Measurements from ENCODE around the gene MBNL2. TPM values are rescaled to one million over a fixed set of nuclear protein-coding genes. Genes with fewer than 3 reads are reported as not detected.

The MBNL2 gene
- polyA plus RNA-seq, 4 donors, result 12.1 to 31.2 (median 13.2) TPM

DNA sequence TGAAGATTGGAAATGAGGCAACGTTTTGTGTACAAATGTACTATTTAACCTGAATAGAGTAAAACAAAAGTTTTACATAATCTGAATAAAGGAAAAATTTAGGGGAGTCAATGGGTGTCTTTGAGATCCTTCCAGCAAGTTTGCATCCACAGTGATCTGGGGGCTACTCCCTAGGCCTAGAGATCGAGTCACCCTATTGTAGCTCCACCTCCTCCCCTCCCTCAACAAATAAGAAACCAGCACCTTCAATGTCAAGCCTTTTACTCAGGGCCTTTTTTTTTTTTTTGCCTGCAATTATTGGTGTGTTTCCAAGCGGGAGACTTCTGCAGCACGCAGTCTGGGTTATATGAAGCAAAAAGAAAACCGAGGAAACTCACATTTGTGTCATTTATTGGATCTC lies 195.6 kb downstream of the MBNL2 start:
- Histone ChIP-seq H3K27me3 (ENCODE audit: control insufficient read depth in 3 of 3, insufficient read depth in 3 of 3, low read length in 3 of 3) (no peaks in the 10 kb centered on the region), H3K27ac (ENCODE audit: low read depth in 1 of 3, low read length in 2 of 3) (no peak overlapping the region), H3K4me3 (ENCODE audit: low read depth in 1 of 3, low read length in 3 of 3) (no peak overlapping the region), H3K36me3 (ENCODE audit: control insufficient read depth in 3 of 3, insufficient read depth in 2 of 3, low read depth in 1 of 3, low read length in 3 of 3) (no peaks in the 10 kb centered on the region), H3K9me3 (ENCODE audit: control insufficient read depth in 2 of 2, insufficient read depth in 1 of 2, low read depth in 1 of 2, low read length in 1 of 2) (no peaks in the 10 kb centered on the region), H3K4me1 (ENCODE audit: control insufficient read depth in 3 of 3, insufficient read depth in 2 of 3, low read depth in 1 of 3, low read length in 2 of 3) (no peaks in the 10 kb centered on the region)
- DNase-seq, result no peak
- WGBS, 3 donors, result 60 to 76% (median 71%) methylated on average over 5 of the region's 5 CpGs
- FAIRE-seq, result no peak

DNA sequence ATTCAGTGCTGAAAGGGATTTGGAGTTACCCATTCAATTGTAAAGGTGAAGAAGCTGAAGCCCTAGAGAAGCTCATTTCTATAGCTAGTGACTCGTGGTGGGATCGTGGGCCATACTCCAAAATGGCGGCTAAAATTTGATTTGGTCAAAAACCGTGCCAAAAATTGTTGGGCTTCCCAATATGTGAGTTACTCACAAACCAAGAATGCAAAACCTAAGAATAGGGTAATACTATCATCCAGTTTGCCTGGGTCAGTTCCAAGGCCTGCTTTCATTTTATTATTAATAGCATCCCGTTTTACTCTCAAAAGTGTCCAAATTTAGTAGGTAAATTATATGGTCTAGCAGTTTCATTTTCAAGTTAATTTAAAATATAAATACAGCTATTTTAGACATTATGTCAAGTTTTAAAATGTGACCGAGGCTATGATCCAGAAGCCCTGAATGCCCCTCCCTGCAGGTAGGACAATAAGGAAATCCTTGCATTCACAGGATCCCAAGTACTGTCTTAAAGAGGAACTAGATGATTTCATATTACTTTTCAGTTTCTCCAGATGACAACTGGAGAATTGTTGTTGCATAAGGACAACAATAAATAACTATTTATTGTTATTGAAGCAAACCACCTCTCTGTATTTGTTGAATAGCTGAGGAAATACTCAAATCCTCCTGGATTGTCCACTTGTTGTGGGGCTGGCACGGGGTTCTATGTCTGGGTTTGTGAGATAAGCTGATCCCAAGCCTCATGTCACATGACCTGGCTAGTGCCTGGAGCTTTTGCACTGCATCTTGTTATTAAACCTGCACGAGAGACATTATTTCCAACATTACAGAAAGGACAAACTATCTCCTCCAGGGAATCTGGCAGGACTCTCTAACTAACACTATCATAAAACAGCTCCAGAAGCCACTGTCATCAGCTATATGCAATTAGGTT lies 200.3 kb downstream of the MBNL2 start:
- Histone ChIP-seq H3K27ac (ENCODE audit: low read depth in 1 of 3, low read length in 2 of 3) (no peak overlapping the region), H3K4me1 (ENCODE audit: control insufficient read depth in 3 of 3, insufficient read depth in 2 of 3, low read depth in 1 of 3, low read length in 2 of 3) (no peaks in the 10 kb centered on the region), H3K36me3 (ENCODE audit: control insufficient read depth in 3 of 3, insufficient read depth in 2 of 3, low read depth in 1 of 3, low read length in 3 of 3) (no peaks in the 10 kb centered on the region), H3K9me3 (ENCODE audit: control insufficient read depth in 2 of 2, insufficient read depth in 1 of 2, low read depth in 1 of 2, low read length in 1 of 2) (no peaks in the 10 kb centered on the region), H3K4me3 (ENCODE audit: low read depth in 1 of 3, low read length in 3 of 3) (no peak overlapping the region), H3K27me3 (ENCODE audit: control insufficient read depth in 3 of 3, insufficient read depth in 3 of 3, low read length in 3 of 3) (no peaks in the 10 kb centered on the region)
- WGBS, 3 donors, result 75 to 84% (median 80%) methylated on average over 8 of the region's 8 CpGs
- FAIRE-seq, result no peak
- no peak for DNase-seq

DNA sequence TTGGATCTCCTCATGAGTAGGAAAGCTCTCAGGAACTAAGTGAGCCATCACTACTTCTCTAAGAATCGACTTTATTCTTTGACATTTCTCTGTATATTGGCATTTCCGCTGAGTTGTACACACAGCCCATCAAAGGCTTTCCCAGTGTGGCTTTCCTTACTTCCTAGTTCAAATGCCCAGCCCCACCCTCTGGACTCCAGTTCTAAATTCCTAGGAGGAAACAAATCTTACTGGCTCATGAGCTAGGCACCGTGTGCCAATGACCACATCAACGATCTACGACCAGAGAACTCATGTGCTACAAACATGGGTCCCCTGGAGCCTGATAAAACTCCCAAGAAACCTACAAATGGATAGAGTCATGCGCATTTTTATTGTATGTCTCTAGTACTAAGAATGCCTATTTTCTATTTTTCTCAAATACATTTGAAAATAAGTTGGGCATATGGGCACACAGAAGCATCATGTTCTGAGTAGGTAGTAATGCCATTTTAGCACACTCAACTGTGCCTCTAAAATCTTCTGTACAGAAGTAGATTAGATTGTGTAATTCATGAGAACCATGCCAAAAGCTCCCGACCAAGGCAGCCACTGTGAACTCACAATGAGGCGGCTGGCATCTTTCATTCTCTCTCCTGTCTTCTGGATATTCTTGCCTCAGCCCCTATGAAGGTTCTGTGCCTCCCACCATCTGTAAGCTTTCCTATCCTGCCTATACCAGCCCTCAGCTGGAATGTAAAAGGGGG lies 201.3 kb downstream of the MBNL2 start:
- Histone ChIP-seq H3K27ac (ENCODE audit: low read depth in 1 of 3, low read length in 2 of 3) (no peak overlapping the region), H3K4me3 (ENCODE audit: low read depth in 1 of 3, low read length in 3 of 3) (no peak overlapping the region), H3K4me1 (ENCODE audit: control insufficient read depth in 3 of 3, insufficient read depth in 2 of 3, low read depth in 1 of 3, low read length in 2 of 3) (no peaks in the 10 kb centered on the region), H3K36me3 (ENCODE audit: control insufficient read depth in 3 of 3, insufficient read depth in 2 of 3, low read depth in 1 of 3, low read length in 3 of 3) (no peaks in the 10 kb centered on the region), H3K9me3 (ENCODE audit: control insufficient read depth in 2 of 2, insufficient read depth in 1 of 2, low read depth in 1 of 2, low read length in 1 of 2) (no peaks in the 10 kb centered on the region), H3K27me3 (ENCODE audit: control insufficient read depth in 3 of 3, insufficient read depth in 3 of 3, low read length in 3 of 3) (no peaks in the 10 kb centered on the region)
- FAIRE-seq (no peak), DNase-seq (no peak)
- 81 to 87% (median 86%) methylated on average over 8 of the region's 8 CpGs for WGBS, 3 donors

DNA sequence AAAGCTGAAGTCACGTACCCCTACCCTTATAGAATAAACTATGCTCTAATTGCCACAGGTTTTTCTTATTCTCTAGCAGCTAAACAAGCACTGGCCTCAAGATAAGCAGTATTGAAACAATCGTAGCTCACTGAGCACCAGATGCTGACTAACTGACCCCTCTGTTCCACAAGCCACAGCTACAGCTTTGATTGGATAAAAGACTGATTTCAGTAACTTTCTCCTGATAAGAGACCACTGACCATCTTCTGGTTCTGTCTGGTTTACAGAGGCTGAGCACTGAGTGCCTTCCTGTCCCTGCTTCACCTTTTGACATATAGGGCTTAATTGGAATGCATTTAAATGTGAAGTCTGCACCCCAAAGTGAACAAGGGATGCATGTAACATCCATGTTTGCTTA lies 203.5 kb downstream of the MBNL2 start:
- H3K4me3 ChIP-seq (ENCODE audit: low read depth in 1 of 3, low read length in 3 of 3), result no peak overlapping the region
- FAIRE-seq (no peak), DNase-seq (no peak)
- peaks cover 0 to 5% (median 0%) of the 10 kb centered on the region in 3 donors for H3K4me1 ChIP-seq (ENCODE audit: control insufficient read depth in 3 of 3, insufficient read depth in 2 of 3, low read depth in 1 of 3, low read length in 2 of 3)
- H3K36me3 ChIP-seq (ENCODE audit: control insufficient read depth in 3 of 3, insufficient read depth in 2 of 3, low read depth in 1 of 3, low read length in 3 of 3), result no peaks in the 10 kb centered on the region
- H3K27ac ChIP-seq (ENCODE audit: low read depth in 1 of 3, low read length in 2 of 3), result no peak overlapping the region
- 71 to 85% (median 80%) methylated on average over 2 of the region's 2 CpGs for WGBS, 3 donors
- H3K9me3 ChIP-seq (ENCODE audit: control insufficient read depth in 2 of 2, insufficient read depth in 1 of 2, low read depth in 1 of 2, low read length in 1 of 2), result no peaks in the 10 kb centered on the region
- no peaks in the 10 kb centered on the region for H3K27me3 ChIP-seq (ENCODE audit: control insufficient read depth in 3 of 3, insufficient read depth in 3 of 3, low read length in 3 of 3)

DNA sequence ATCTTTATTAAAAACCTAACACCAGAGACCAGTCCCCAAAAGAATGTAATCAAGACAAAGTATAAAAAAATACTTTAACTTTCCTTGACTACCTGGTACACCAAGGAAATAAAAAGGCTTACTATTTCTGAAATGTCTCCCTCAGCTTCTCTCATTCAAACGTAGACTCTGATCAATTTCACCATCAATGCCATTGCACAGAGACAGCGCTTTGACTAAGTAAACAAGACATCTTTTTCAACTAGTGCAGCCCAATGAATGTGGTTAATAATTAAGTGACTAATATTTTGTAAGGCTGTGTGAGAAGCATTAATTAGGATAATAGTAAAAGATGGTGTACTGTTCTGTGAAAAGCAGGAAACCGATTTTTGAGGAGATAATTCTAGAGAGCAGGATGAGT lies 204.6 kb downstream of the MBNL2 start:
- Histone ChIP-seq H3K9me3 (ENCODE audit: control insufficient read depth in 2 of 2, insufficient read depth in 1 of 2, low read depth in 1 of 2, low read length in 1 of 2) (no peaks in the 10 kb centered on the region), H3K27ac (ENCODE audit: low read depth in 1 of 3, low read length in 2 of 3) (no peak overlapping the region), H3K4me3 (ENCODE audit: low read depth in 1 of 3, low read length in 3 of 3) (no peak overlapping the region), H3K27me3 (ENCODE audit: control insufficient read depth in 3 of 3, insufficient read depth in 3 of 3, low read length in 3 of 3) (no peaks in the 10 kb centered on the region), H3K36me3 (ENCODE audit: control insufficient read depth in 3 of 3, insufficient read depth in 2 of 3, low read depth in 1 of 3, low read length in 3 of 3) (no peaks in the 10 kb centered on the region), H3K4me1 (ENCODE audit: control insufficient read depth in 3 of 3, insufficient read depth in 2 of 3, low read depth in 1 of 3, low read length in 2 of 3) (peaks cover 0 to 14% (median 0%) of the 10 kb centered on the region in 3 donors)
- DNase-seq (no peak), FAIRE-seq (no peak)
- WGBS, 3 donors, result 62 to 83% (median 67%) methylated on average over 3 of the region's 3 CpGs

DNA sequence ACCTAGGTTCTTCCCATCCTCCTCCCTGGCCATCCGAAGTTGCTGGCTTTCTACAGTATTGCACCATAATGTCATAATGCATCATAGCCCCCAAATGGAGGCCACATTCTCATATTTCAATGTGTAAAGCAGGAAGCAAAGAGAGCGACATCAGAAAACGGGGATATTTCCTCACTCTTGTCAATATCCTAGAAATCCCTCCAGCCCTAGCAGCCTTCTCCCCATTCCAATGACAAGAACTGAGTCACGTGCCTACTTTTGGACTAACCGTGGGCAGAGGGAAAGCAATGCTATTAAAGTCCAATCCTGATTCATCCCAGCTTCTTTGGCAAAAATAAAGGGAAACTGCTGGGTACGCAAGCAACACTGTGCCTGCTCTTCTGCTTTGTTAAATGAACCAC lies 207.5 kb downstream of the MBNL2 start:
- Histone ChIP-seq H3K36me3 (ENCODE audit: control insufficient read depth in 3 of 3, insufficient read depth in 2 of 3, low read depth in 1 of 3, low read length in 3 of 3) (no peaks in the 10 kb centered on the region), H3K27ac (ENCODE audit: low read depth in 1 of 3, low read length in 2 of 3) (peak overlapping the region in 1 of 3 donors; percentile 40), H3K4me1 (ENCODE audit: control insufficient read depth in 3 of 3, insufficient read depth in 2 of 3, low read depth in 1 of 3, low read length in 2 of 3) (peaks cover 0 to 19% (median 0%) of the 10 kb centered on the region in 3 donors), H3K27me3 (ENCODE audit: control insufficient read depth in 3 of 3, insufficient read depth in 3 of 3, low read length in 3 of 3) (no peaks in the 10 kb centered on the region), H3K4me3 (ENCODE audit: low read depth in 1 of 3, low read length in 3 of 3) (no peak overlapping the region), H3K9me3 (ENCODE audit: control insufficient read depth in 2 of 2, insufficient read depth in 1 of 2, low read depth in 1 of 2, low read length in 1 of 2) (no peaks in the 10 kb centered on the region)
- 65 to 84% (median 77%) methylated on average over 6 of the region's 6 CpGs for WGBS, 3 donors
- no peak for DNase-seq
- FAIRE-seq, result no peak

DNA sequence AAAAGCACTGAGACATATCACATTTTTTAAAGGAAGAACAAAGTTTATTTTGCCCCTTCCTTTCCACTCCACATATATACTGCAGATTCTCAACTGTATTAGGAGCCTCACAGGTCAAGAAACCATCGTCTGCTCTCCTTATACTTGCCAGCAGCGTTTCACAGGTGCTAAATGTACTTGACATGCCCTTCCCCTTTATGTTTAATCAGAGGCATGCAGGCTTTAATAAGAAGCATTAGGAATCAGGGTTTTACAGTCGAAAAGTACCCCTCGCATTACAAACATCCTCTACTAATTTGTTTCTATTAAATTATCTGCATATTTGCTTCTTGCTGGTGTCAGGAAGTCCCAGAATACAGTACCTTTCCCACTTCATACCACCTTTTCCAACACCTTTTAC lies 208.2 kb downstream of the MBNL2 start:
- no peak for FAIRE-seq
- Histone ChIP-seq H3K27ac (ENCODE audit: low read depth in 1 of 3, low read length in 2 of 3) (no peak overlapping the region), H3K36me3 (ENCODE audit: control insufficient read depth in 3 of 3, insufficient read depth in 2 of 3, low read depth in 1 of 3, low read length in 3 of 3) (no peaks in the 10 kb centered on the region), H3K27me3 (ENCODE audit: control insufficient read depth in 3 of 3, insufficient read depth in 3 of 3, low read length in 3 of 3) (no peaks in the 10 kb centered on the region), H3K4me1 (ENCODE audit: control insufficient read depth in 3 of 3, insufficient read depth in 2 of 3, low read depth in 1 of 3, low read length in 2 of 3) (peaks cover 0 to 19% (median 0%) of the 10 kb centered on the region in 3 donors), H3K9me3 (ENCODE audit: control insufficient read depth in 2 of 2, insufficient read depth in 1 of 2, low read depth in 1 of 2, low read length in 1 of 2) (no peaks in the 10 kb centered on the region), H3K4me3 (ENCODE audit: low read depth in 1 of 3, low read length in 3 of 3) (no peak overlapping the region)
- DNase-seq, result no peak
- 70 to 84% (median 79%) methylated on average over 4 of the region's 4 CpGs for WGBS, 3 donors

DNA sequence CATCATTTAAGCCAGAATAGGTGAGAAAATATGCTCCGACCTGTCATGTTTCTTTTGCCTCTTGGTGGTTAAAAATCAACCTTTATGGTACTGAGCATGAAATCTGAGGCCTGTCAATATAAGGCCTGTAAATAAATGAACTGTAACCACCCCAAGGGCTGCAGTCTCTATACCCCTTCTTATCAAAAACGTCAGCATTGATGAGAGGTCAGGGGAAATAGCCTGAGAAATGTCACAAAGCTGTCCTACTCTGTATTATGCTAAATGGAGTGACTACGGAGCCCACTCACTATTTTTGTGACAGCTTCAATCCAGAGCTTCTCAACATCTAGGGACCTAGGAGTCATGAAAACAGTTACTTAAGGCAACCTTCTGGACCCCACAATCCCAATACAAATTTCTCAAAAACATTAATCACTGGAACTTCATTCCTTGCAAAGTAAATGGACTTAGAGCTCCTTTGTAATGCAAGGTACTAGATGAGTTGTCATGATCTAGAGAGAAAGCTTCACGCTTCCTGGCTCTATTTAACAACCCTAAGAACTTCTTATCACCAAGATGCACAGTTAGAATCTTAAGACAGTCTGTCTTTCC lies 209.1 kb downstream of the MBNL2 start:
- FAIRE-seq (no peak), DNase-seq (peak in 1 of 2 donors; percentile 54)
- H3K4me1 ChIP-seq (ENCODE audit: control insufficient read depth in 3 of 3, insufficient read depth in 2 of 3, low read depth in 1 of 3, low read length in 2 of 3), result peaks cover 0 to 23% (median 0%) of the 10 kb centered on the region in 3 donors
- 55 to 71% (median 63%) methylated on average over 4 of the region's 4 CpGs for WGBS, 3 donors
- H3K27me3 ChIP-seq (ENCODE audit: control insufficient read depth in 3 of 3, insufficient read depth in 3 of 3, low read length in 3 of 3), result no peaks in the 10 kb centered on the region
- peak overlapping the region in 1 of 3 donors; percentile 47 for H3K27ac ChIP-seq (ENCODE audit: low read depth in 1 of 3, low read length in 2 of 3)
- no peak overlapping the region for H3K4me3 ChIP-seq (ENCODE audit: low read depth in 1 of 3, low read length in 3 of 3)
- H3K9me3 ChIP-seq (ENCODE audit: control insufficient read depth in 2 of 2, insufficient read depth in 1 of 2, low read depth in 1 of 2, low read length in 1 of 2), result no peaks in the 10 kb centered on the region
- H3K36me3 ChIP-seq (ENCODE audit: control insufficient read depth in 3 of 3, insufficient read depth in 2 of 3, low read depth in 1 of 3, low read length in 3 of 3), result no peaks in the 10 kb centered on the region
